Chondrocyte (in vitro differentiated cells): Measurements from ENCODE around the gene DDX25. TPM values are rescaled to one million over a fixed set of nuclear protein-coding genes. Genes with fewer than 3 reads are reported as not detected.

ENCODE experiments used
- DNase-seq: peaks from one replicate; pipeline ENCODE4 v3.0.0; 2021; ENCODE audit warnings: mixed read lengths, low spot score
- H3K27ac Mint-ChIP-seq: one replicate; pipeline ENCODE4 v1.8.0; 2021; ENCODE audit warnings: mild to moderate bottlenecking, moderate library complexity, mixed read lengths; ENCODE audit not compliant: unreplicated experiment
- H3K27me3 Mint-ChIP-seq: 2 replicates; pipeline ENCODE4 v1.8.0; 2021; ENCODE audit warnings: low read depth, mixed read lengths
- H3K36me3 Mint-ChIP-seq: 2 replicates; pipeline ENCODE4 v1.8.0; 2021; ENCODE audit warnings: low read depth, mixed read lengths
- H3K4me1 Mint-ChIP-seq: 2 replicates; pipeline ENCODE4 v1.8.0; 2021; ENCODE audit warnings: low read depth, mild to moderate bottlenecking, mixed read lengths
- H3K4me3 Mint-ChIP-seq: one replicate; pipeline ENCODE4 v1.8.0; 2021; ENCODE audit warnings: mild to moderate bottlenecking, moderate library complexity, mixed read lengths; ENCODE audit not compliant: unreplicated experiment
- H3K9me3 Mint-ChIP-seq: 2 replicates; pipeline ENCODE4 v1.8.0; 2021; ENCODE audit warnings: low read depth, mixed read lengths
- CTCF ChIP-seq: fragments of 200-600 bp; sonication (generic); IDR thresholded peaks from 2 replicates; pipeline ENCODE4 v1.5.0; 2021; ENCODE audit warnings: antibody characterized with exemption, mild to moderate bottlenecking, moderate library complexity
- total RNA-seq: library from RNA; stranded (reverse); gene quantifications from 3 replicates; pipeline ENCODE4 v1.2.1, GENCODE V29; 2021

The DDX25 gene
- total RNA-seq, 1 donor from 2014 or later, result not detected

- no peak for TF ChIP-seq CTCF
- no peak overlapping the region for H3K4me3 Mint-ChIP-seq
- no peaks in the 10 kb centered on the region for H3K9me3 Mint-ChIP-seq
- no peak overlapping the region for H3K27ac Mint-ChIP-seq
- H3K27me3 Mint-ChIP-seq, result peaks cover 14% of the 10 kb centered on the region
- no peaks in the 10 kb centered on the region for H3K36me3 Mint-ChIP-seq
- DNase-seq, result no peak
- H3K4me1 Mint-ChIP-seq, result no peaks in the 10 kb centered on the region
These were observed 28.9 kb downstream of the DDX25 start for GRCh38 chr11:125933030-125933813.

GRCh38 chr11:125934473-125934872 is 30.2 kb downstream of the DDX25 start:
- Mint-ChIP-seq H3K27ac (no peak overlapping the region), H3K9me3 (no peaks in the 10 kb centered on the region), H3K36me3 (no peaks in the 10 kb centered on the region), H3K4me3 (no peak overlapping the region), H3K27me3 (peaks cover 9% of the 10 kb centered on the region), H3K4me1 (no peaks in the 10 kb centered on the region)
- no peak for DNase-seq
- TF ChIP-seq CTCF, result no peak

- no peak overlapping the region for H3K4me3 Mint-ChIP-seq
- DNase-seq, result no peak
- peak; percentile 53 for TF ChIP-seq CTCF
- H3K27ac Mint-ChIP-seq, result no peak overlapping the region
- H3K9me3 Mint-ChIP-seq, result no peaks in the 10 kb centered on the region
- no peaks in the 10 kb centered on the region for H3K4me1 Mint-ChIP-seq
- H3K36me3 Mint-ChIP-seq, result no peaks in the 10 kb centered on the region
- H3K27me3 Mint-ChIP-seq, result peaks cover 3% of the 10 kb centered on the region
These were observed 30.7 kb downstream of the DDX25 start for GRCh38 chr11:125935056-125935455.

GRCh38 chr11:125935618-125936199 is 31.4 kb downstream of the DDX25 start:
- DNase-seq, result no peak
- Mint-ChIP-seq H3K27ac (no peak overlapping the region), H3K4me1 (no peaks in the 10 kb centered on the region), H3K36me3 (no peaks in the 10 kb centered on the region), H3K27me3 (peaks cover 3% of the 10 kb centered on the region), H3K4me3 (no peak overlapping the region), H3K9me3 (no peaks in the 10 kb centered on the region)
- TF ChIP-seq CTCF, result no peak

GRCh38 chr11:125938418-125938817 is 34.1 kb downstream of the DDX25 start:
- H3K4me3 Mint-ChIP-seq, result no peak overlapping the region
- no peak for DNase-seq
- H3K36me3 Mint-ChIP-seq, result no peaks in the 10 kb centered on the region
- no peak overlapping the region for H3K27ac Mint-ChIP-seq
- H3K9me3 Mint-ChIP-seq, result no peaks in the 10 kb centered on the region
- peaks cover 4% of the 10 kb centered on the region for H3K4me1 Mint-ChIP-seq
- TF ChIP-seq CTCF, result no peak
- peaks cover 5% of the 10 kb centered on the region for H3K27me3 Mint-ChIP-seq
